GM18873 (cell line): ENCODE measurements around the gene OR3A1.
"Not testable (repeated sequence)": the region's sequence is repeated elsewhere in the genome, so short reads cannot be mapped to it uniquely, and the experiment has no call there.

Experiments
- ATAC-seq: cut with Tn5 transposase; IDR thresholded peaks from one replicate; pipeline ENCODE4 v1.9.1; 2021; ENCODE audit warnings: mild to moderate bottlenecking, moderate library complexity, moderate number of reproducible peaks; ENCODE audit not compliant: unreplicated experiment, low FRiP score

The OR3A1 gene, protein sequence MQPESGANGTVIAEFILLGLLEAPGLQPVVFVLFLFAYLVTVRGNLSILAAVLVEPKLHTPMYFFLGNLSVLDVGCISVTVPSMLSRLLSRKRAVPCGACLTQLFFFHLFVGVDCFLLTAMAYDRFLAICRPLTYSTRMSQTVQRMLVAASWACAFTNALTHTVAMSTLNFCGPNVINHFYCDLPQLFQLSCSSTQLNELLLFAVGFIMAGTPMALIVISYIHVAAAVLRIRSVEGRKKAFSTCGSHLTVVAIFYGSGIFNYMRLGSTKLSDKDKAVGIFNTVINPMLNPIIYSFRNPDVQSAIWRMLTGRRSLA

DNA sequence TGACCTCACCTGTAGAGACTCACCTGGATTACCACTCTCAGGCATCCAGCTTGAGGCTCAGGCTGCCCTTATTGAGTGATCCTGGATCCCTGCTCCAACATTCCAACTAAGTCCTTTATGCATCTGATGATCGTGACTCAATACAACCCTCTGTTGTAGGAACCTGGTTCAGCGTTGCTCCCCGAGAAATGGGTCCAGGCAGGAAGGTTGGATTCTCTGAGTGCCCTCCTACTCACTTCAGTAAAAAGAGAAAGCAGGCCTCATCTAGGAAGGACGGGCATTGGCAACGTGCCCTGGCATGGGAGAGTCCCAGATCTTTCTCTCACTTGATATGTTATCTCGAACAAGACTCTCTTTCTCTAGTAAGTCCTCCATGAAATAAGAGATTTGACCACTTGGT, at the start of gene OR3A1:
OR3A1 (minus strand) TSS at position 101 of the 400 bp plus-strand sequence. CDS start 5,778 bp downstream, outside the sequence.
- ATAC-seq, result no peak

DNA sequence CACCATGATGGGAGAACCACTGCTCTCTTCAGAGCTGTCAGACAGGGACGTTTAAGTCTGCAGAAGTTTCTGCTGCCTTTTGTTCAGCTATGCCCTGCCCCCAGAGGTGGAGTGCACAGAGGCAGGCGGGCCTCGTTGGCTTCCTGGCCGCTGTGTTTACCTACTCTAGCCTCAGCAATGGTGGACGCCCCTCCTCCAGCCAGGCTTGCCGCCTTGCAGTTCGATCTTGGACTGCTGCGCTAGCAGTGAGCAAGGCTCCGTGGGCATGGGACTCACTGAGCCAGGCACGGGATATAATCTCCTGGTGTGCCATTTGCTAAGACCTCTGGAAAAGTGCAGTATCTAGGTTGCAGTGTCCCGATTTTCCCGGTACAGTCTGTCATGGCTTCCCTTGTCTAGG, 44.6 kb upstream of the OR3A1 start:
- not testable (repeated sequence) for ATAC-seq

DNA sequence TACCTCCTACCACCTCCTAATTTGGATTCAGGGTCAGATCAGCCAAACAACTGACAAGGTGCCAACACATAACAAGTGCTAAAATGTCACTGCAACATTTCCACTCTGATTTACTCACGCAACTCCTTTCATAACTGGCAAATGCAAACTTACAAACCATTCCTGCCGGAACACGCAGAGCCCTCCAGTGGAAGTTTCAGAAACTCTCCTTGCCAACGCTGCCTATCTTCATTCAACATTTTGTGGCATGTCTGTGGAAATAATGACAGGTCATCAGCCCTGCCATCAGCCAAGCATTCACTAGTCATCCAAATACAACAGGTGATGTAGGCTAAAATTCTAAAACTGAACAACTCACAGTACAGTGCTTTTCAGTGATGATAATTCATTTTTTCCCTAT, 37.7 kb upstream of the OR3A1 start:
- no peak for ATAC-seq

DNA sequence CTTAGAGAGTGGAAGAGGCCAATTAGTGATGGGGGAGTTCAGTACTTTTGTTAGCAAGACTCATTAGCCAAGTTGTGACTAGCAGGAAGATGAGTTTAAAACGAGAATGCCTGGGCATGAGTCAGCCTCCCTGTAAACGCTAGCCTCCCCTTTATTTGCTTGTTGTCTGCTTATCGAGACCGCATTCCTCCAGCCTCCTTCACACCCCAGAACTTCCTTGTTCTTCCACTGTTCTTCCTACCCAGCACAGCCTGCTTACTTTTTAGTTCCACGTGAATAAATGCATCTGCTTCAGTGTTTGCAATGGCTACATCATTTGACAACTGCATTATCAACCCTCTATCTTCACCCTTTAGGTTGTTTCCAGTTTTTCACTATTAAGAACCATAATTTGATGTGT, 20.2 kb upstream of the OR3A1 start:
- ATAC-seq, result no peak

DNA sequence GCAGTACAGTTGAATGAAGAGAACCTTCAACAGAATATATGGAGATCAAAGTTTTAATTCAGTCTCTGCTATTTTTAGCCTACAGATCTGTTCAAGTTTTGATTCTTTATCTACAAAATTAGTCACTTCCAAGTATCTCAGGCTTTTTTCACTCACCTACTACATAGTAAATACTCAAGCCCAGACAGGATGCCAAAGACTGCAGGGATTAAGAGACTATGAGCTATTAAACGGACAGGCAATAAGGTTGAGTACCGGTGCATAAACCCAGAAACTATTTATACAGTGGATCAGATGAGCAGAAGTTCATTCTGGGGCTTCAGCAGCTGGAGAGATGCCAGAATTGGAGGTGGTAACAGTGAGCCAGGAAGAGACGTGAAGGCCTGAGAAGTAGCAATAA, 18.7 kb upstream of the OR3A1 start:
- no peak for ATAC-seq

DNA sequence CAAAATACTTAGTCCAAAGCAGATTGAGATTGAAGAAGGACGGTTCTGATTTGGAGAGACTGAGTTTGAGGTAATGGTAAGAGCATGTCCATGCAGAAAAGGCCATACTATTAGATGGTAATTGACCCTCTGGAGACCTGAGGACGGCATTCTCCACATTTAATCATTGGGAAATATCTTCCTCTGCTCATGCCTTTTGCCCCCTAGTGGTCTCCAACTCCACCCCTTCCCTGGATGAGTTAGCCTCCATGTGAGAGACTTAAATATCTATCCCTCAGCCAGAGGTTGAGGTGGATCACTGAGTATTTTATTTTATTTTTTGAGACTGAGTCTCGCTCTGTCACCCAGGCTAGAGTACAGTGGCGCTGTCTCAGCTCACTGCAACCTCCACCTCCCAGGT, 10.4 kb upstream of the OR3A1 start:
- no peak for ATAC-seq

DNA sequence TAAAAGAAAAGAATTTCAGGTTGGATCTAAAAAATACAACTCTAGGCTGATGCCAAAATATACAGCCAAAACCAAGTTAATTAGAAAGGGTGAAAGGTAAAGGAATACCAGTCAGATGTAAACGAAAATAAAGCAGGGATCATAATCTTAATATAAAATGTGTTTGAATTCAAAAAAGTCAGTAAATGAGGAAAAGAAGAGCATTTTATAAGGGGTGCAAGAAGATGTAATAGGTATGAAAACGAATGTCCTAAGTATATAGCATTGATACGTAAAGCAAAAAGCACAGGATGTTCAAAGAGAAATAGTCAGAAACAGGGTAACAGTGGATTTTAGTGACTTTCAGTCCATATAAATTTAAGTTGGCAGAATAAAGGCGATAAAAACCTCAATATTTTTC, 2.5 kb downstream of the OR3A1 start:
- ATAC-seq, result no peak

DNA sequence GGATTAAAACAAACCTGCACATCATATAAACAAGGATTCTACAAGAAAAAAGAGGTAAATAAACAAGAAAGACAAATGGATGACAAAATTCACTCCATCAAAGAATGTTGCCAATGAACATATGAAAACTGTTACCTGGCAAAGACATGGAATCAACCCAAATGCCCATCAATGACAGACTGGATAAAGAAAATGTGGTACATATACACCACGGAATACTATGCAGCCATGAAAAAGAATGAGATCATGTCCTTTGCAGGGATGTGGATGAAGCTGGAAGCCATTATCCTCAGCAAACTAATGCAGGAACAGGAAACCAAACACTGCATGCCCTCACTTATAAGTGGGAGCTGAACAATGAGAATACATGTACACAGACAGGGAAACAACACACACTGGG, 4.6 kb downstream of the OR3A1 start:
- ATAC-seq, result not testable (repeated sequence)

DNA sequence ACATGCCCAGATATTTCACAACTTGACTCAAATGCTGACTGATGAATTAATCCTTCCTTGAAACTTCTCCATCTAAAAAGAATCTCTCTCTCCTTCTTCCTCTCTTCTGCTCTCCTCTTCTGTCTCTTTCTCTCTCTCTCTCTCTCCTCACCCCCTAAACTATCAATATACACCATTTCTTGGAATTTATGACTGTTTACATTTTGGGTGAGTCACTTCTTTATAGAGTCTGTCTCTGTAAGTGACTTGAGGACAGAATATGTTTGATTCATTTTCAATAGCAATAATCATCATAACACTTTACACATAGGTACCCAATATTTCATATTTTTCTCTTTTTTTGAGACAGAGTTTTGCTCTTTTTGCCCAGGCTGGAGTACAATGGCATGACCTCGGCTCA, 15.3 kb downstream of the OR3A1 start:
- no peak for ATAC-seq

DNA sequence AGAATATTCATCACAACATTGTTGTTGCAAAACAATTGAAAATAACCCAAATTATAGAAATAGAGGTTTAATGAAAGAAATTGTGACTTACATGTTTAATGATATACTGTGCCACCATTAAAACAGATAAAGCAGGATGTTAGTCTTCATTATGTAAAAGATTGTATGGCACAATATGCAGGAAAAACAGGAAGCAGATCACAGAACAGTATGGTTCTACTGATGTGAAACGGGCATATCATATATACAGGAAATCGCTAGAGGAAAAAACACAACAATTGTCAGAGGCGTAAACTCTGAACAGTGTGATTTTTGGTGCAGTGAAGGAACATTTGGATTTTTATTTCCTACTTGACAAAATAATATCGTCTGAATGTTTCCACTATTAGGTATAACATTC, 22.0 kb downstream of the OR3A1 start:
- ATAC-seq, result no peak

DNA sequence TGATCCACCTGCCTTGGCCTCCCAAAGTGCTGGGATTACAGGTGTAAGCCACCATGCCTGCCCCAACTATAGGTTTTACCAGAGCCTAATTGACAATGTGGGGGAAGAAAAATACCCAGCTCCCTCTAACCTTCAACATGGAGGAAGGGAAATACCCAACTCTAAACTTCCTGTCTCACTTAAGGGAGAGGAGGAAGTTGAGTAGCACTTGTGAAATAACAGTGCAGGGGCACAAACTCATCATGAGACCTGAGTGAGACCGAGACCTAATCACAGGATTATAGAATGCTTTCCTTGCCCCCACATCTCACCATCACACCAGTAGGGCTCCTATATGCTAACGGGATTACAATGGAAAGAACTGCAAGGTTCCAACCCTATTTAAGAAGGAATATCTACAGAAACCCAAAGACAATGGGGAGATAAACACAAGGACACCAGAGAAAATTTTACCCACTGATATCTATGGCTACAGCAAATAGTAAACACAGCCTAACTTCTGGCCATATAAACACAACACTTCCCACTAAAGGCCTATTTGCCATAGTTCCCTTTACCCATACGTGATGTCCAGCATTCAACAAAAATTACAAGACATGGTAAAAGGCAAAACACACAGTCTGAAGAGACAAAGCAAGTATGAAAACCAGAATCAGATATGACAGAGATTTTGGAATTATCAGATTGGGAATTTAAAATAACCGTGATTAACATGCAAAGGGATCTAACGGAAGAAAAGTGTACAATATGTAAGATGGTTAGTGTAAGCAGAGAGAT, 26.9 kb downstream of the OR3A1 start:
- ATAC-seq, result no peak

DNA sequence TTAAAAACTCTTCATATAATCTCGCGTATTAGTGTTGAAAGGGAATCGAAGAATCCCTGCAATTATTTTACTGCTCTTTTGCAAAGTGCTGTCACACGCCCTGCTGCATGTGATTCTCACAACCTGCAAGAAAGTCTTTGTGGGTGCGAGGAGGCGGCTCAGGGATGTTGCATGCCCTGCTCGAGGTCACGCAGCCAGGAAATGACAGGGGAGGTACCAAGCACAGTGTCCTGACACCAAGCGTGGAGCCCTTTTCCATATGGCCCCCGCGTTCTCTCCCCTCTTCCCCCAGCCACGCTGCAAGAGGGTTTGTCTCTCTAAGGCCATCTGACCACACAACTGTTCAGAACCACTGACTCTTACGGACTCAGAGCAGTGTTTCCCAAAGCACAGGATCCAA, 37.6 kb downstream of the OR3A1 start:
- no peak for ATAC-seq

DNA sequence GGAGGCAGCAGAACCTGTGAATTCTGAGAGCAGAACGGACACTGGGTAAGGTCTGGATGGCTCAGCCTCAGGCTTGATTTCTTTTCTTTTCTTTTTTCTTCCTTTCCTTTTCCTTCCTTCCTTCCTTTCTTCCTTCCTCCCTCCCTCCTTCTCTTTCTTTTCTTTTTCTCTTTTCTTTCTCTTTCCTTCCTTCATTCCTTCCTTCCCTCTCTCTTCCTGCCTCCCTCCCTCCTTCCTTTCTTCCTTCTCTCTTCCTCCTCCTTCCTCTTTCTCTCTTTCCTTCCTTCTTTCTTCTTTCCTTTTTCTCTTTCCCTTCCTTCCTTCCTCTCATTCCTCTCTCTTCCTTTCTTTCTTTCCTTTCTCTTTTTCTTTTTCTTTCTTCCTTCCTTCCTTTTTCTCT, 38.0 kb downstream of the OR3A1 start:
- no peak for ATAC-seq

DNA sequence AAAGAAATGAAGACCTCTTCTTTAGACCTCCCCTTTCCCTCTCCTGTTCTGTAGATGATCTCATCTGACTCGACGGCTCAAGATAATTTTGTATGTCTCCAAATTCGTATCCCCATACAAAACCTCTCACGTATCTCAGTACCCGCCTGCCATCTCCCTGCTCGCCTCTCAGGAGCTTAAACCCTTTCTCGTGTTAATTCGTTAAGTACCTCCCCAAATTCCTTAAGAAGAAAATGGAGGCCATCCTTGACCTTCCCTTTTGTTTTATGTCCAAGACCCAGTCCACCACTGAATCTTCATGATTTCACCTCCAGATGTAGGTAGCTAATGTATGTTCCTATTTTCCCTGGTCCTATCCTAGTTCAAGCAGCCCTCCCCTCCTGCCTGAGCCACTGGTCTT, 41.6 kb downstream of the OR3A1 start:
- no peak for ATAC-seq

DNA sequence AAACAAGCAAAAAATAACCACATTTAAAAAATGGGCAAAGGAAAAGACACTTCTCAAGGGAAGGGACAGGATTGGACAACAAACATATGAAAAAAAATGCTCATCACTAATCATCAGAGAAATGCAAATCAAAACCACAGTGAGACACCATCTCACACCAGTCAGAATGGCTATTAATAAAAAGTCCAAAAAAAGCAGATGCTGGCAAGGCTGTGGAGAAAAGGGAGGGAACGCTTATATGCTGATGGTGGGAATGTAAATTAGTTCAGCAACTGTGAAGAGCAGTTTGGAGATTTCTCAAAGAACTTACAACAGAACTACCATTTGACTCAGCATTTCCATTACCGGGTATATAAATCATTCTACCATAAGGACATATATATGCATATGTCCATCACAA, 49.1 kb downstream of the OR3A1 start:
- not testable (repeated sequence) for ATAC-seq

DNA sequence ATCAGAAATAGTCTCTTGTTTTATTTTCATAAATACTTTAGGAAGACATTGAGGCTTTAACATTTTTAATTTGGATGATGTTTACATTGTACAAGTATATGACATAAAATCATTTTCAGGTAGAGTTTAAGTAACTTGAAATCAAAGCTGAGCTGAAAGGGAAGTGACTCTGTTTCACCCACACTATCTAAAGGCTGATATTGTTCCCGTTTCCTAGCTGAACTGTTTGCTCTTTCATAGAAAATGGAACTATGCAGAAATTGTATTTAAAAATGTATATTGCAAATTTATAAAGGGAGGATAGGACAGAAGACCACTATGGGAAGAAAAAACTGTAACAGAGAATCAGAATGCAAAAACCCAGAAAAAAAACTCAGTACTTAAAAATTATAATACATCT, 53.3 kb downstream of the OR3A1 start:
- not testable (repeated sequence) for ATAC-seq

DNA sequence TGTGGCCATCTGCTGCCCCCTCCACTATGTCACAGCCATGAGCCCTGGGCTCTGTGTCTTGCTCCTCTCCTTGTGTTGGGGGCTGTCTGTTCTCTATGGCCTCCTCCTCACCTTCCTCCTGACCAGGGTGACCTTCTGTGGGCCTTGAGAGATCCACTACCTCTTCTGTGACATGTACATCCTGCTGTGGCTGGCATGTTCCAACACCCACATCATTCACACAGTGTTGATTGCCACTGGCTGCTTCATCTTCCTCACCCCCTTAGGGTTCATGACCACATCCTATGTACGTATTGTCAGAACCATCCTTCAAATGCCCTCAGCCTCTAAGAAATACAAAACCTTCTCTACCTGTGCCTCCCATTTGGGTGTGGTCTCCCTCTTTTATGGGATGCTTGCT, 57.1 kb downstream of the OR3A1 start:
- not testable (repeated sequence) for ATAC-seq
